Raji (cell line): ENCODE measurements around the gene CBX1.
A peak's percentile ranks its signal among the peaks of the same experiment; 100 is the strongest.

Experiments used
- POLR2A ChIP-seq: IDR thresholded peaks from 2 replicates; pipeline ENCODE4 v1.6.1; 2011; ENCODE audit warnings: low read depth, low read length, control low read depth; ENCODE audit not compliant: insufficient read depth

CBX1 gene

DNA sequence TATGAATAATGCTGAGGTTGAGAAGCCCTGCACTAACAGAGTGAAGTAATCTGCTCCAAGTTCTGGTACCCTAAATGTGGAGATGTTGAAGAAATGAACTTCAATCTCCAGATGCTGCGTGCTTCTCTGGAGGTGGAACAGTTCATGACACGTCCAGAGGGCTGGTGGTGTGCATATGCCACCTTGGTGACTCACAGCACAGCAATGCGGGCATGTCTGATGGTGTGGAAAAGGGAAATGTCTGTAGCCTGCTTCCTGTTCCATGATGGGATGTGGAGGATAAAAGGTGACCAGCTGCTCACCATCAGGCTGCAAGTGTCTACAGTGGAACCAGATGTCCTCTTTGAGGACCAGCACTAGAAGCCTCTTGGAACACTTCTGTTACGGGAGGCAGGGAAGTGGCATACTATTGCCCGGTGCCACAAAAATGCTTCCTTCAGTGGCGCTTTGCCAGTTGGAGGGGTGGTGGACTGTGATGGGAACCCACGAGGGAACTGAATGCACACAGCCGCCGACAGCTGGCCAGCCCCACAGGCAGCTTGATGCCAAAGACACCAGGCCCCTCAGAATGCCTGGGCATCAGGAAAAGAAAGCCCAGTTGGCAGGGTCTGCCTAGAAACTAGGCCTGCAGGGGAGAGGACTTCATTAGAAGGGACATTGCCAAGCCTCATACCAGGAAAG, 26.2 kb upstream of the CBX1 start:
- TF ChIP-seq POLR2A, result no peak

DNA sequence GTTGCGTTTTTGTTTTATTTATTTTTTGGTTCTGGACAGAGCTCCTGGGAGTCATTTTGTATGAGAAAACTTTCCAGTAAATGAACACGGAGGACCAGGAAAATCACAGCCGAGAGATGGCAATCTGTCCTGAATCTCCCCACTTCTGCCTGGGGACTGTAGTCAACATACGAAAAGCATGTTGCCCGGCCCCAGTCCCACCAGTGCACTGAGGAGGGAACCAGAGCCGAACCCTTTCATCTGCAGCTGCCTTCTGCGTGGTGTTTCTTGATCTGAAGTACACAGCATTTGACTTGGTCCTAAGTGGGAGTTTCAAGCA, 25.2 kb upstream of the CBX1 start:
- TF ChIP-seq POLR2A, result no peak

DNA sequence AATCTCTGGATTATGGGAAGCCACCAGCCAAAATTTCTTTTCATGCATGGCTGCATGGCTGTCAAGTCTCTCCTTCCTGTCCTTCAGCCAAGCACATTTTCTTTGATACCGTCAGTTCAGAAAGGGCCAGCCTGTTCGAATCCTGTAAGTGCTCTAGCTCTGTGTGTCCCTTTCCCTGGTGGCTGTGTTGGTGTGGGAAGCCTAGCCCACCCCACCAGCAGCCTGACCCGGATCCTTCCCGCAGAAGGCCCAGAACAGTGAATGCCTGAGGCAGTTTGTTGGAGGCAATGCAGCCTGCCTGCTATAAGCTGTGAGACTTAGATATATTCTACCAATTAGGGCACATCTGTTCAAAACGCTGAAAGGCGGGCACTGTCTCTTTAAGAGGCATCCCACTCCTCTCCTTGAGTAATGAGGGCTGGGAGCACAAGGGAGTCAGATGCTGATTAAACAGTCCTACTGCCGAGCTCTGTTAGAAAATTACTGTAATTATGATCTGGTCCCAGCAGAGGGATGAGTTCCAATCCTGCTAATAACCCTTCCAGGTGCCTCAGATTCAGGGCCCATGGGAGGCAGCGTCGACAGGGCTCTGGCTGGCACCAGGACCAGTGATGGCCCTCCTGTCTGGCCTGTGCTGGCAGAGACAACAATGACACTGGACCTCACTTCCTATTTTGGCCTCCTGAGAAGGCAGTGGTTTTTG, 24.7 kb upstream of the CBX1 start:
- TF ChIP-seq POLR2A, result no peak

DNA sequence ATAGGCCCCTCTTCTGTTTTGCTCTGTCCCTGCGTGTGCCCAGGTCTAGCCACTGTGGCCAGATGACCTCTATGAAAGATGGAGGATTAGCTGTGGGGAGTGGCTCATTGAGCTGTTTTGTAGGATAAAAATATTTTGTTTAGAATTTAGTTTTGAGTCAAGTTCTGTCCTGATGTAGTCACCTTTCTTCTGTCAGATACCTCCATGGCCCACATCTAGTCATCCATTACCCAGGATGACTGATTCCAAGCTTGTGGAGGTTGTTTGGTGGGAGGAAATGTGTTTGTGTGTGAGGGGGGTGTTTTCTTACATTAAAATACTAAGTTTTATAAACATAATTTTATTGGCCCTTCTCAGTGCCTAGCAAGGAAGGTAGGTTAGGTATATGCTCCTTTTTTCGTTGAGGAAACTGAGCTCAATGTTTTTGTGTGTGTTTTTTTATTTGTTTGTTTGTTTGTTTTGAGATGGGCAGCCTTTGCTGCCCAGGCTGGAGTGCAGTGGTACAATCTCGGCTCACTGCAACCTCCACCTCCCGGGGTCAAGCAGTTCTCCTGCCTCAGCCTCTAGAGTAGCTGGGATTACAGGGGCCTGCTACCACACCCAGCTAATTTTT, 22.6 kb upstream of the CBX1 start:
- no peak for TF ChIP-seq POLR2A

DNA sequence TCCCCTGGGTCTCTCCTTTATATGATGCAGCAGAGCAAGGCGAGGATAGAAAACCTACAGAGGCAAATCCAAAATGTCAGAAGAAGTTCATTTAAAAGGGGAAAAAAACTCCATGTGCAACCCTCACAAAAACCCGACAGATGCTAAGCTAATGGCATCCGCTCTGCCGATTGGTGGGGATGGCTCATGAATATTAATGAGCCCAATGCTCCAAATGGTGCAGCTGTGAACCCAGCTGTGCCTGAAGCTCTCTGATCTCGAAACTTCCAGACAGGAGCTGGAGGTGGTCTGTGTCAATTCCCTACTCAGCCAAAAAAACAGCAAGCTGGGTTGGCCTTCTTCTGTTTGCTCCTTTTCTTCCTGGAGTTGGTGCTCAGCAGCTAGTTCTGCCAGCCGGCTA, 21.8 kb upstream of the CBX1 start:
- no peak for TF ChIP-seq POLR2A

DNA sequence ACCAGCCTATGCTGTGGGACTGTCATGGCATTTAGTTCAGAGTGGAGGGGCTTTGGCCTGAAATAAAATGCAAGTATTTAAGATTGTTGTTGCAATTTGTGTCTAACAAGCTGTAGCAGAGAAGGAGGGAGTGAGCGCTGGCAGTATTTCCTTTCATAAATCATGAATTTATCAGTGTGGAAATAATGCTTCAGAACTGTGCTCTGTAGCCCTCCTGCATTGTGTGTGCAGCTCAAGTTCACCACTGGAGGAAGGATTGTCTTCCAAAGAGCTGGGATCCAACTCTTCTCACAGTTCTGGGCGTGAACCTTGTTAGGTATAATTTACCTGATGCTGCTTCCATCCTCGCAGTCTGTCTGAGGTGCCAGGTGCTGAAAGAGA, 21.4 kb upstream of the CBX1 start:
- TF ChIP-seq POLR2A, result no peak

DNA sequence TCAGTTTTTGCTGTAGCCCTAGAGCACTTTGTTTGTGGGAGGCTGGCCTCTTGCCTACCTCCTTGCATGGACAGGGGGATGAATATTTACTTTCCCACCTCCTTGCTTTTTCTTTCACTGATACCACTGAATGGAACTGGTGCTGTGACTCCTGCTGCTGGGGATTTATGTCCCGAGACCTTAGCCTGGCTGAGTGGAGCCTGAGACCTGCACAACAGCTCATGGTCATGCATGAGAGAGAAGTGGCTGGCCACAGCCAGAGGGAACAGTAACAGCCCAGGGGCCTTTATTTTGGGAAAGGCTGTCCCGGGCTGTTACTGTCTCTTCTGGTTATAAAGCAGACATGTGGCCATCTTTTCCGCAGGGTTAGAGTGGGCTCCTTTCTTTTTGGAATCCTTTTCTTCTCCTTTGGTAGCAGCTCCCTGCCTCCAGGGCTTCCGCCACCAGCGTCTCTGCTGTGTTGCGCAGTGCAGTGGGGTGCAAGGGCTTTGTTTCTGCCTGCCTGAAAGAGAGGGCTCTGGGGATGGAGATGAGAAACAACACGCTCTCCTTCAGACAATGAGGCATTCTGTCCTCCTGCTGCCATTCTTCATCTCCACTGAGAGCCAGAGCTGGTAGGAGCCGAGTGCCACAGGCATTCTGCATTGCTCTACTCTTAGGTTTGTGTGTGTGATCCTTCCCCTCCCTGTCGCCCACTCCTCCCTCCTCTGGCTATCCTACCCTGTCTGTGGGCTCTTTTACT, 20.8 kb upstream of the CBX1 start:
- TF ChIP-seq POLR2A, result no peak

DNA sequence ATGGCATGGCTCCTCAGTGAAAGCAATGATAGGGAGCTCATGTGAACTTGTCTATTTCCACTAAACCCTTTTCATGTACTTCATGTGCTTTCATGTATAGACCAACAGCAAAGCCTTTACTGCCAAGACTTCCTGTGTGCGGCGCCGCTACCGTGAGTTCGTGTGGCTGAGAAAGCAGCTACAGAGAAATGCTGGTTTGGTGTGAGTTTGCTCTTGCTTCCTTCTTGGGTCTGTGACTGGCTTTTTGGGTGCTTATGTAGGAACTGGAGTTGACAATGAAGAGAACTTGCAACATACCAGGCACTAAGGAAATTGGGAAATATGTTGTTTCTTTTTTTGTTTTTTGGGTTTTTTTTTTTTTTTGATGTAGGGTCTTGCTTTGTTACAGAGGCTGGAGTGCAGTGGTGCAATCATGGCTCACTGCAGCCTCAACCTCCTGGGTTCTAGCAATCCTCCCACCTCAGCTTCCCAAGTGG, 12.0 kb upstream of the CBX1 start:
- TF ChIP-seq POLR2A, result no peak

DNA sequence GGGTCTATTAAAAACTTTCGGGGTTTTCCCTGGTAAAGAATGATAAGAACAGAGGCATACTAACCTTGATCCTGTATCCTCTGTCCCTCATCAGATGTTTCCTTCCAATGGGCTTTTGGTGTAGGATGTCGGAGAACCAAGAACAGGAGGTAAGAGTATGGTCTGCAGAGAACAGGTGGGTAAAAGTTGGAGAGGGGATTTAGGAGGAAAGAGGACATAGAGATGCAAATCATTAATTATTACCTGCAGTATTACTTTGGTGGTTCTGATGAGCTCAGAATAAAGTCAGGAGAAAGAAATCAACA, 10.6 kb upstream of the CBX1 start:
- no peak for TF ChIP-seq POLR2A

DNA sequence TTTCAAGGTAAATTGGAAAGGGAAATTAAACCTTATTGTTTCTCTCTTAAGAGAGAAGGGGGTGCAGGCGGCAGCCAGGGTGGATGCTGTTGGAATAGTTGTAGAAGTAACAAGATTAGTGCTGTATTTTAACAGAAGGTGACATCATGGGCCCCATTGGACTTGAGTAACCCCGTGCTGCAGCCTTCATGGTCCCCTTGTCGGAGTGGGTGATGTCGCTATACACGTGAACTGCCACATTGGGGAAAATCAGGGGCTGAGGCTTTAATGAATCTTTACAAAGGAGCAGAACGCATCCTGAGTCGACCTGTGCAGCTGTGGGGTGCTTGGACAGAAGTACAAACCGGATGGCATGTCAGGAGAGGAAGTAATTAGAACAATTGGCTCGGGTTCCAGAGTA, 9.5 kb upstream of the CBX1 start:
- TF ChIP-seq POLR2A, result no peak

DNA sequence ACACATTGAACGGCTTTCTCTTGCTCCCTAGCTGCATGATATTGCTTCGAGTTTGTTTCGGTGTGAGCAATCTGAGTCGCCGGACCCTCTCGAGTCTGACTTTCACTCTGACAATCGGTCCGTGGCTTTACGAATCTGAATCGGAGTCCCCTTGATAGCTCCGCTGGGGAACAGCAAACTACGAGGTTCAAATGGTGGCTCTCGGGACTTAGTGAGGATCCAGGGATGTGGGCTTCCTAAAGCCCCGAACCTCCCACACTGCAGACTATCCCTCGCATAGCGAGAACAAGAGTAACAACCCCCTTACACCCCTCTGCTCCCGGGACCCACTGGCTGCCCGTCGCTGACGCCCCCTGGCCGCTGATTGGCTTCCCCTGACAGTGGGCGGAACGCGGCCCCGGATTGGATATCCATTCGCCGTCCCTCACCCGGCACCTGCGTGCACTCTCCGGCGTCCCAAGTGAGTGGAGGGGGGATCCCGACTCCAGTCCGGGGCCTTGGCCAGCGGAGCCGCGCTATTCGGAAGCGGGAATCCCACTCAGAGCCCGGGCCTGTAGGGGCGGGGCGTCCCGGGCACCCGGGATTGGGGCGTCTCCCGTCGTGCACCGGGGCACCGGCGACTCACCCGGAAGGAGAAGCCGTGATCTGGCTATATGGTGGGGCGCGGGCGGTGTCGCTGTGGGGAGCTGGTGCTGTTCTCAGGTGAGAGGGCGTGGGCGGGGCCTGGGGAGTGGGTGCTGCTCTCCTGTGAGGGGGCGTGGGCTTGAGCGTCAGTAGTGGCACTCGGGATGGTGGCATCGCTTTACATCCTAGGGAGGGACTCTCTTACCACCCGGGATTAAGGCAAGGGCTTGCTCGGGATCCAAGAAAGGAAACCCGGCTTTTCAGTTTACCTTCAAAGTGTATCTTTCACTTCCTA, 6.1 kb upstream of the CBX1 start, which contains the start of gene SNX11:
Gene SNX11 (plus strand): TSS at position 630 of the 919 bp plus-strand sequence. CDS start 4,278 bp downstream, outside the sequence.
- peak; percentile 81 for TF ChIP-seq POLR2A

DNA sequence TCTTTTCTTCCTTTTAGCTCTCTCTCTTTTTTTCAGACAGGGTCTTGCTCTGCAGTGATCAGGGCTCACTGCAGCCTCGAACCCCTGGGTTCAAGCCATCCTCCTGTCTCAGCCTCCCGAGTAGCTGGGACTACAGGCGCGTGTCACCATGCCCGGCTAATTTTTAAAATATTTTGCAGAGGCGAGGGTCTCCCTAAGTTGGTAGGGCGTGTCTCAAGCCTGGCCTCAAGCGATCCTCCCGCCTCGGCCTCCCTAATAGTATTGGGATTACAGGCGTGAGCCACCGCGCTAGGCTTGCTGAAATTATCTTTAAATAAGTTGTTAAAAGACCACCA, 5.5 kb upstream of the CBX1 start:
- TF ChIP-seq POLR2A, result no peak

DNA sequence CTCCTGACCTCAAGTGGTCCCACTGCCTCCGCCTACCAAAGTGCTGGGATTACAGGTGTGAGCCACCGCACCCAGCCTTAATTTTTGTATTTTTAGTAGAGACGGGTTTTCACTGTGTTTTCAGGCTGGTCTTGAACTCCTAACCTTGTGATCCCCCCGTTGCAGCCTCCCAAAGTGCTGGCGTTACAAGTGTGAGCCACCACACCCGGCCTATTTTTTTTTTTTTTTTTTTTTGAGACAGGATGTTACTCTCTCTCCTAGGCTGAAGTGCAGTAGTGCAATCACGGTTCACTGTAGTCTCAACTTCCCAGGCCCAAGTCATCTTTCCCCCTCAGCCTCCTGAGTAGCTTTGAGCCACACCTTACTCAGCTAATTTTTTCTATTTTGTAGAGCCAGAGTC, 3.2 kb upstream of the CBX1 start:
- TF ChIP-seq POLR2A, result no peak

DNA sequence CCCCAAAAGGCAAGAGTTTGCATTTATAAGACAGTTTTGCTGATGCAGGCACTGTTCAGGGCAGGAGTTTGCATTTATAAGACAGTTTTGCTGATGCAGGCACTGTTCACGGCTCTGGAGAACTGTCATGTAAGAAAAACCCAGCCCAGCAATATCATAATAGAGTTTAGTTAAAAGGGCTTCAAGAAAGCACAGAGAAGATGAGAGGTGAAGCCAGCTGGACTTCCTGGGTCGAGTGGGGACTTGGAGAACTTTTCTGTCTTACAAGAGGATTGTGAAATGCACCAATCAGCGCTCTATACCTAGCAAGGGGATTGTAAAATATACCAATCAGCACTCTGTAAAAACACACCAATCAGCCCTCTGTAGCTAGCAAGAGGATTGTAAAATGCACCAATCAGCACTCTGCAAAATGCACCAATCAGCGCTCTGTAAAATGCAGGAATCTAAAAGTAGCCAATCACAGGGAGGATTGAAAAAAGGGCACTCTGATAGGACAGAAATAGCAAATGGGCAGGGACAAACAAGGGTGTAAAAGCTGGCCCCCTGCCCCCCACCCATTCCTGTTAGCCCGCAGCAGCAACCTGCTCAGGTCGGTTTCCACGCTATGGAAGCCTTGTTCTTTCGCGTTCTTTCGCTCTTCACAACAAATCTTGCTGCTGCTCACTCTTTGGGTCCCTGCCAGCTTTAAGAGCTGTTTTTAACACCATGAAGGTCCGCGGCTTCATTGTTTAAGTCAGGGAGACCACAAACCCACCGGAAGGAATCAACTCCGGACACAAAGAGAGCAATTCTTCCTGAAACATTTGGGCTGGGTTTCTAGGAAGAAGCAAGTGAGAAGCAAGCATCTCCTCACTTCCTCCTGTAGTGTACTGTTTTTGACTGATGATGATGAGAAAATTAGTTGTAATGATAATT, 1.8 kb upstream of the CBX1 start:
- TF ChIP-seq POLR2A, result no peak

DNA sequence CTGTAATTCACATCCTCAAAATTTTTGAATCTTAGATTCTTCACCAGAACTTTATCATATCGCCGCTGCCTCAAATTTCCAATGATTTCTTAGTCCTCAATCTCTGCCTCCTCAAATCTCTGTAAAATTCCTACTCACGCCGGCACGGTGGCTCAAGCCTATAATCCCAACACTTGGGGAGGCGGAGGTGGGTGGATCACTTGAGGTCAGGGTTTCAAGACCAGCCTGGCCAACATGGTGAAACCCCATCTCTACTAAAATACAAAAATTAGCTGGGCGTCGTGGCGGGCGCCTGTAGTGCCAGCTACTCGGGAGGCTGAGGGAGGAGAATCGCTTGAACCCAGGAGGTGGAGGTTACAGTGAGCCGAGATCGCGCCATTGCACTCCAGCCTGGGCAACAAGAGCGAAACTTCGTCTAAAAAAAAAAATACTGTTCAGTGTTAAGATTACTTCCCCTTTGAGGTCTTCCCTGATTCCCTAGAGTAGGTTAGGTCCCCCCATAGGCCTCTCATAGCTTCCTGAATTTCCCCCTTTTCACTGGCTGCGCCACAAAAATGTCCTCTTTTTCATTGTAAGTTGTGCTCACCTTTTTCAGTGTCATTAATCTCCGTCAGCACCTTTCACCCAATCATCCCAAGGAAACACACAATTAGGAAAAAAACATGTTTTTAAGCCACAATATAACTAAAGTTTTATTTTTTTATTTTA, 919 bp upstream of the CBX1 start:
- no peak for TF ChIP-seq POLR2A
